HepG2 (cell line): ENCODE measurements around the gene ZNF341. TPM values are rescaled to one million over a fixed set of nuclear protein-coding genes. Genes with fewer than 3 reads are reported as not detected.
A peak's percentile ranks its signal among the peaks of the same experiment; 100 is the strongest.

Experiments
- ATAC-seq: fragments of 200-7000 bp; cut with Tn5 transposase; 3 replicates; pipeline ENCODE4 v1.9.1; 2020; ENCODE audit warnings: mild to moderate bottlenecking, moderate library complexity
- BruUV-seq: library from RNA; stranded (reverse); fragments of 400-500 nt; replicated peaks from 2 replicates; lab custom pipeline; 2021; lab: Mats Ljungman, UMichigan
- CTCF ChIA-PET: fragments of 300-600 bp; formaldehyde crosslinking; extraction: SDS; loops from one replicate; lab custom pipeline; 2021; ENCODE audit warnings: low total read pairs, inconsistent platforms, low intra/inter-chr PET ratio; lab: Yijun Ruan, JAX
- POLR2A ChIA-PET: fragments of 350-600 bp; sonication (Branson Sonifier 250); formaldehyde crosslinking; loops from one replicate; lab custom pipeline; 2020; ENCODE audit warnings: antibody characterized with exemption, inconsistent platforms; lab: Yijun Ruan, JAX
- DNase-seq: peaks from one replicate; pipeline ENCODE4 v3.0.0-alpha.2; 2015; ENCODE audit warnings: low spot score
- FAIRE-seq: peaks from 3 replicates; lab custom pipeline; 2011; peaks lifted over from hg19 to GRCh38; lab: Jason Lieb, UNC
- H2AFZ ChIP-seq: one replicate; pipeline ENCODE4 v1.6.1; 2011; ENCODE audit warnings: low read length, inconsistent platforms
- H3K27ac ChIP-seq: fragments of 300-600 bp; 3 replicates; pipeline ENCODE4 v1.8.0; 2011; ENCODE audit warnings: mixed run types, mild to moderate bottlenecking, mixed read lengths, low read length, inconsistent platforms; ENCODE audit not compliant: insufficient read depth; ENCODE audit errors: extremely low read length
- H3K27me3 ChIP-seq, 2 experiments: fragments of 200-600 bp in 1 of 2; 2 replicates in 1 of 2; 3 replicates in 1 of 2; pipeline versions ENCODE4 v1.6.0 to v1.8.0; 2011; ENCODE audit warnings: low read length in 2 of 2, mild to moderate bottlenecking in 2 of 2, moderate library complexity in 2 of 2, inconsistent platforms in 1 of 2; ENCODE audit not compliant: insufficient read depth in 2 of 2, control insufficient read depth in 1 of 2
- H3K36me3 ChIP-seq, 2 experiments: fragments of 200-600 bp in 1 of 2; replicated peaks in 1 of 2; 2 replicates in 1 of 2; 3 replicates in 1 of 2; pipeline versions ENCODE4 v1.5.1 to v1.8.0; 2011; ENCODE audit warnings: low read length in 2 of 2, inconsistent platforms in 1 of 2; ENCODE audit not compliant: insufficient read depth in 2 of 2, control insufficient read depth in 1 of 2
- H3K4me1 ChIP-seq: 2 replicates; pipeline ENCODE4 v1.5.1; 2012; ENCODE audit warnings: low read length, inconsistent platforms; ENCODE audit not compliant: insufficient read depth
- H3K4me2 ChIP-seq: 2 replicates; pipeline ENCODE4 v1.6.0; 2011; ENCODE audit warnings: low read depth, low read length, inconsistent platforms
- H3K4me3 ChIP-seq, 3 experiments: fragments of 200-600 bp in 1 of 3; sonication (generic), shearing (Covaris generic) in 1 of 3; replicated peaks in 1 of 3; 2 replicates each; pipeline ENCODE4 v1.5.1; 2011 to 2016; ENCODE audit warnings: low read length in 3 of 3, inconsistent platforms in 2 of 3, low read depth in 2 of 3, mild to moderate bottlenecking in 2 of 3, control low read depth in 1 of 3, mixed read lengths in 1 of 3; ENCODE audit not compliant: insufficient read depth in 1 of 3
- H3K79me2 ChIP-seq: one replicate; pipeline ENCODE4 v1.6.1; 2011; ENCODE audit warnings: low read length, inconsistent platforms; ENCODE audit not compliant: insufficient read depth
- H3K9ac ChIP-seq: 2 replicates; pipeline ENCODE4 v1.6.0; 2011; ENCODE audit warnings: mild to moderate bottlenecking, low read depth, low read length, inconsistent platforms; ENCODE audit not compliant: insufficient read depth
- H3K9me3 ChIP-seq: 2 replicates; pipeline ENCODE4 v1.5.1; 2012; ENCODE audit warnings: mild to moderate bottlenecking, low read length
- H4K20me1 ChIP-seq: 2 replicates; pipeline ENCODE4 v1.6.0; 2011; ENCODE audit warnings: inconsistent platforms, mild to moderate bottlenecking, low read length, moderate library complexity; ENCODE audit not compliant: insufficient read depth
- HNF4A ChIP-seq: sonication (generic); formaldehyde crosslinking; IDR thresholded peaks from 2 replicates; pipeline ENCODE4 v1.4.0; 2020; ENCODE audit warnings: missing genetic modification reagents
- ISX ChIP-seq: sonication (generic); formaldehyde crosslinking; conservative IDR thresholded peaks from 2 replicates; pipeline ENCODE4 v1.5.0; 2020; ENCODE audit warnings: missing genetic modification reagents
- KLF13 ChIP-seq: sonication (generic); formaldehyde crosslinking; IDR thresholded peaks from 2 replicates; pipeline ENCODE4 v1.4.0; 2020; ENCODE audit warnings: mild to moderate bottlenecking, missing genetic modification reagents
- NAIF1 ChIP-seq: sonication (generic); formaldehyde crosslinking; IDR thresholded peaks from 2 replicates; pipeline ENCODE4 v1.5.0; 2020; ENCODE audit warnings: mild to moderate bottlenecking, missing genetic modification reagents, borderline replicate concordance
- NFKBIZ ChIP-seq: IDR thresholded peaks from 2 replicates; pipeline ENCODE4 v1.6.1; 2018; ENCODE audit warnings: missing genetic modification reagents, missing compliant biosample characterization
- NFYB ChIP-seq: sonication (generic); formaldehyde crosslinking; IDR thresholded peaks from 2 replicates; pipeline ENCODE4 v1.4.0; 2020; ENCODE audit warnings: missing genetic modification reagents
- NRL ChIP-seq: sonication (generic); formaldehyde crosslinking; IDR thresholded peaks from 2 replicates; pipeline ENCODE4 v1.5.0; 2020; ENCODE audit warnings: missing genetic modification reagents, mild to moderate bottlenecking, moderate library complexity, borderline replicate concordance
- PPARG ChIP-seq: conservative IDR thresholded peaks from 2 replicates; pipeline ENCODE4 v1.6.1; 2016; ENCODE audit warnings: missing biosample characterization, missing genetic modification reagents
- REL ChIP-seq: sonication (generic); formaldehyde crosslinking; conservative IDR thresholded peaks from 2 replicates; pipeline ENCODE4 v1.8.0; 2022; ENCODE audit warnings: mild to moderate bottlenecking, missing genetic modification reagents, moderate library complexity
- SALL1 ChIP-seq: sonication (generic); formaldehyde crosslinking; IDR thresholded peaks from 2 replicates; pipeline ENCODE4 v1.8.0; 2022; ENCODE audit warnings: mild to moderate bottlenecking, missing genetic modification reagents
- SOX13 ChIP-seq, 3 experiments: fragments of 450-650 bp in 1 of 3; sonication (generic) in 1 of 3; formaldehyde crosslinking in 1 of 3; IDR thresholded peaks in 2 of 3; conservative IDR thresholded peaks in 1 of 3; 2 replicates each; pipeline versions ENCODE4 v1.5.0 to v1.6.1; 2016 to 2020; ENCODE audit warnings: antibody characterized with exemption in 1 of 3, mild to moderate bottlenecking in 1 of 3, missing compliant biosample characterization in 1 of 3, missing genetic modification reagents in 1 of 3, moderate library complexity in 1 of 3
- TSC22D2 ChIP-seq: sonication (generic); formaldehyde crosslinking; IDR thresholded peaks from 2 replicates; pipeline ENCODE4 v1.5.1; 2020; ENCODE audit warnings: missing genetic modification reagents, mild to moderate bottlenecking, borderline replicate concordance
- U2AF1 ChIP-seq: fragments of 200-400 bp; formaldehyde crosslinking; optimal IDR thresholded peaks from 2 replicates; pipeline ENCODE3; 2017; ENCODE audit warnings: mild to moderate bottlenecking, low read depth, low read length
- U2AF2 ChIP-seq: fragments of 200-400 bp; formaldehyde crosslinking; IDR thresholded peaks from 2 replicates; pipeline ENCODE4 v1.6.1; 2017; ENCODE audit warnings: low read depth, mild to moderate bottlenecking, low read length
- YEATS2 ChIP-seq: sonication (generic); formaldehyde crosslinking; IDR thresholded peaks from 2 replicates; pipeline ENCODE4 v1.4.0; 2020; ENCODE audit warnings: missing genetic modification reagents, borderline replicate concordance
- ZBTB4 ChIP-seq: sonication (generic); formaldehyde crosslinking; IDR thresholded peaks from 2 replicates; pipeline ENCODE4 v1.4.0; 2020; ENCODE audit warnings: missing genetic modification reagents, mild to moderate bottlenecking, borderline replicate concordance
- ZNF350 ChIP-seq: sonication (generic); formaldehyde crosslinking; IDR thresholded peaks from 2 replicates; pipeline ENCODE4 v1.4.0; 2020; ENCODE audit warnings: mild to moderate bottlenecking, low read depth, missing genetic modification reagents, borderline replicate concordance
- ZNF772 ChIP-seq: sonication (generic); formaldehyde crosslinking; IDR thresholded peaks from 2 replicates; pipeline ENCODE4 v1.5.0; 2020; ENCODE audit warnings: mild to moderate bottlenecking, missing genetic modification reagents
- WGBS: methylation state at CpG from one replicate; pipeline ENCODE4 v1.1.6; 2017; ENCODE audit warnings: low lambda C conversion rate; 5-methylcytosine and 5-hydroxymethylcytosine counted together
- in situ Hi-C: cut with HindIII; loops from 2 replicates; pipeline ENCODE4 v1.10.0; 2017; ENCODE audit warnings: low pct_unique_long_range_greater_than_20kb; ENCODE audit not compliant: extremely low pct_ligation_motif_present
- intact Hi-C: fragments of 100-400 bp; cut with micrococcal nuclease; formaldehyde crosslinking; loops from one replicate; pipeline ENCODE4 v1.10.0; 2022; ENCODE audit not compliant: unreplicated experiment
- polyA plus RNA-seq, 8 experiments: library from polyadenylated mRNA; depleted of rRNA in 3 of 8; stranded (reverse) in 7 of 8; unstranded in 1 of 8; fragments of >200 nt; fragmentation: Illumina TruSeq in 4 of 8; extraction: Trizol in 4 of 8; gene quantifications; 2 replicates each; pipeline versions ENCODE4 v1.2.1 to v1.2.3, GENCODE V29; 2011 to 2016; ENCODE audit warnings: low read depth in 4 of 8, missing spikeins in 1 of 8, mixed read lengths in 1 of 8; ENCODE audit not compliant: insufficient read depth in 1 of 8
- total RNA-seq, 5 experiments: library from RNA; depleted of rRNA; stranded (reverse); fragments of >200 nt; fragmentation: Illumina TruSeq; extraction: Trizol; gene quantifications; 2 replicates each; pipeline ENCODE4 v1.2.3, GENCODE V29; 2016; ENCODE audit warnings: low read depth in 1 of 5

The ZNF341 gene
- total and polyA plus RNA-seq, 2 of the 13 experiments (the other 11 are each of a cell fraction or from before 2014, with no cell fraction given) = 1.1 to 2.2 TPM

GRCh38 chr20:33796907-33797544, 65.2 kb downstream of the ZNF341 start (continued):
- TF ChIP-seq SOX13 (IDR thresholded peaks at IDR 0.05) (no peak), SOX13 (CRISPR knock-in tag; conservative IDR thresholded peaks at IDR 0.05 in 1 of 2, IDR thresholded peaks at IDR 0.05 in 1 of 2) (peak in 1 of 2 experiments; percentile 61; a peak in 1 of 4 replicates), NAIF1 (CRISPR knock-in tag) (no peak), U2AF1 (no peak)

GRCh38 chr20:33798444-33798843, 66.6 kb downstream of the ZNF341 start:
- DNase-seq (no peak), ATAC-seq (peak; percentile 51), FAIRE-seq (no peak)
- no peak overlapping the region for H2AFZ ChIP-seq
- no peaks in the 10 kb centered on the region for H3K36me3 ChIP-seq
- no peak overlapping the region for H3K27ac ChIP-seq
- H3K9ac ChIP-seq = no peak overlapping the region
- 33% methylated on average over 4 of the region's 4 CpGs for WGBS
- CTCF ChIA-PET = no interaction called here
- no peaks in the 10 kb centered on the region for H4K20me1 ChIP-seq
- no peak overlapping the region for H3K4me2 ChIP-seq
- H3K4me1 ChIP-seq = peaks cover 22% of the 10 kb centered on the region
- no peak overlapping the region for H3K4me3 ChIP-seq
- BruUV-seq = no TSS peak
- intact Hi-C loops (loop anchor here (10.0 kb wide), 1 partner anchor 276 kb away; no protein-coding TSS in a partner anchor), in situ Hi-C loops (no loop called here)
- POLR2A ChIA-PET = interaction anchor here (1.2 kb wide), 1 partner anchor 27 kb away, joined by 3 read pairs; no protein-coding TSS in a partner anchor
- H3K9me3 ChIP-seq = no peaks in the 10 kb centered on the region
- H3K79me2 ChIP-seq = no peaks in the 10 kb centered on the region
- H3K27me3 ChIP-seq = no peaks in the 10 kb centered on the region
- TF ChIP-seq PPARG (CRISPR knock-in tag) (no peak), NFYB (CRISPR knock-in tag) (no peak), NFKBIZ (CRISPR knock-in tag) (no peak), U2AF2 (no peak), ISX (CRISPR knock-in tag) (no peak), REL (CRISPR knock-in tag) (no peak), SALL1 (0 out of 2 replicates have a peak, but pooled peaks have one; percentile 19), KLF13 (CRISPR knock-in tag) (no peak), NRL (CRISPR knock-in tag) (no peak), HNF4A (0 out of 2 replicates have a peak, but pooled peaks have one; percentile 25), ZBTB4 (CRISPR knock-in tag) (no peak), TSC22D2 (CRISPR knock-in tag) (no peak), ZNF772 (no peak), ZNF350 (CRISPR knock-in tag) (no peak), YEATS2 (CRISPR knock-in tag) (no peak)
